ENCODE results near the gene FAM20C.

DNA sequence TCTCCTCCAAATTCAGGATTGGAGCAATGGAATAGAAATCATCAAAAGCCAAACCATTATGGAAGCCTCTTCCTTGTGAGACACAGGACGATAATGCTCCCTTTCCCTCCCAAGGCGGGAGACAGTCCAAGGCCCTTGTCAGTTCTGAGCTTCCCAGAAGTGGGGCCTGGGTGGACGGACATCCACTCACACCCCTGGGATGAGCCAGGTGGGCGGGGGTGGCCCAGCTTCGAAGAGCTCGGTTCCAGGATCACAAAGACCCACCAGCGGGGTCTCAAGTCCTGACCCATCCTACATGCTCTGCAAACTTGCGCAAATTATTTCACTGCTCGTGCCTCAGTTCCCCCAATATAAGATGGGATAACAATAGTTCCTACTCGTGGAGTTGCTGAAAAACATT is 87.5 kb downstream of the FAM20C start:
- TF ChIP-seq, protein P1, sequence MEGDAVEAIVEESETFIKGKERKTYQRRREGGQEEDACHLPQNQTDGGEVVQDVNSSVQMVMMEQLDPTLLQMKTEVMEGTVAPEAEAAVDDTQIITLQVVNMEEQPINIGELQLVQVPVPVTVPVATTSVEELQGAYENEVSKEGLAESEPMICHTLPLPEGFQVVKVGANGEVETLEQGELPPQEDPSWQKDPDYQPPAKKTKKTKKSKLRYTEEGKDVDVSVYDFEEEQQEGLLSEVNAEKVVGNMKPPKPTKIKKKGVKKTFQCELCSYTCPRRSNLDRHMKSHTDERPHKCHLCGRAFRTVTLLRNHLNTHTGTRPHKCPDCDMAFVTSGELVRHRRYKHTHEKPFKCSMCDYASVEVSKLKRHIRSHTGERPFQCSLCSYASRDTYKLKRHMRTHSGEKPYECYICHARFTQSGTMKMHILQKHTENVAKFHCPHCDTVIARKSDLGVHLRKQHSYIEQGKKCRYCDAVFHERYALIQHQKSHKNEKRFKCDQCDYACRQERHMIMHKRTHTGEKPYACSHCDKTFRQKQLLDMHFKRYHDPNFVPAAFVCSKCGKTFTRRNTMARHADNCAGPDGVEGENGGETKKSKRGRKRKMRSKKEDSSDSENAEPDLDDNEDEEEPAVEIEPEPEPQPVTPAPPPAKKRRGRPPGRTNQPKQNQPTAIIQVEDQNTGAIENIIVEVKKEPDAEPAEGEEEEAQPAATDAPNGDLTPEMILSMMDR (IDR thresholded peaks at IDR 0.05; ENCODE audit: insufficient read depth, low read depth, low read length), result no peak
- no peak for TF ChIP-seq EZH2 (IDR thresholded peaks at IDR 0.05; ENCODE audit: insufficient read depth, low read length)

Measured in astrocyte (in vitro differentiated cells and primary cell).